HG03520 (cell line): ENCODE results near the gene NELFB.

Experiments
- ATAC-seq: cut with Tn5 transposase; IDR thresholded peaks from one replicate; pipeline ENCODE4 v1.9.1; 2021; ENCODE audit warnings: mild to moderate bottlenecking, moderate library complexity; ENCODE audit not compliant: unreplicated experiment

NELFB gene

GRCh38 chr9:137279741-137280473, 24.8 kb downstream of the NELFB start:
- no peak for ATAC-seq

GRCh38 chr9:137280474-137281344, 25.6 kb downstream of the NELFB start:
- ATAC-seq, result no peak

GRCh38 chr9:137281345-137282116, 26.4 kb downstream of the NELFB start:
- no peak for ATAC-seq

GRCh38 chr9:137286975-137287383, 31.9 kb downstream of the NELFB start:
- ATAC-seq, result no peak

GRCh38 chr9:137293094-137293481, 38.0 kb downstream of the NELFB start:
- ATAC-seq, result no peak

GRCh38 chr9:137293482-137294090, 38.5 kb downstream of the NELFB start:
- ATAC-seq, result no peak

GRCh38 chr9:137294091-137294680, 39.1 kb downstream of the NELFB start:
- no peak for ATAC-seq

- ATAC-seq, result no peak
These were observed 39.6 kb downstream of the NELFB start for GRCh38 chr9:137294681-137295237.

- no peak for ATAC-seq
These were observed 40.2 kb downstream of the NELFB start for GRCh38 chr9:137295238-137295811.

- ATAC-seq, result no peak
These were observed 40.9 kb downstream of the NELFB start for GRCh38 chr9:137295849-137296669.

- ATAC-seq, result no peak
These were observed 41.8 kb downstream of the NELFB start for GRCh38 chr9:137296670-137297664.

GRCh38 chr9:137297966-137298365, 42.8 kb downstream of the NELFB start:
- no peak for ATAC-seq

- ATAC-seq, result no peak
These were observed 43.5 kb downstream of the NELFB start for GRCh38 chr9:137298401-137299202.

- ATAC-seq, result no peak
These were observed 44.1 kb downstream of the NELFB start for GRCh38 chr9:137299203-137299565.

- no peak for ATAC-seq
These were observed 44.8 kb downstream of the NELFB start for GRCh38 chr9:137299938-137300337.

- ATAC-seq, result no peak
These were observed 45.5 kb downstream of the NELFB start for GRCh38 chr9:137300567-137301080.
